ENCODE results near the gene CACNA1H.

Gene CACNA1H

GRCh38 chr16:1143761-1144450 lies 9.0 kb upstream of the CACNA1H start:
- DNase-seq: no peak

- no peak for DNase-seq
Measured at GRCh38 chr16:1144476-1145382, 8.2 kb upstream of the CACNA1H start.

GRCh38 chr16:1145383-1146100 lies 7.4 kb upstream of the CACNA1H start:
- DNase-seq: no peak

GRCh38 chr16:1146409-1146808 lies 6.5 kb upstream of the CACNA1H start:
- DNase-seq: peak; percentile 32

GRCh38 chr16:1147027-1147426 lies 5.9 kb upstream of the CACNA1H start:
- no peak for DNase-seq

- no peak for DNase-seq
Measured at GRCh38 chr16:1149101-1149636, 3.7 kb upstream of the CACNA1H start.

- DNase-seq: peak; percentile 52
Measured at GRCh38 chr16:1150511-1150982, 2.4 kb upstream of the CACNA1H start.

- DNase-seq: no peak
Measured at GRCh38 chr16:1151424-1152122, 1.3 kb upstream of the CACNA1H start.

GRCh38 chr16:1152123-1152638 lies 725 bp upstream of the CACNA1H start:
- peak; percentile 41 for DNase-seq

GRCh38 chr16:1153480-1154160 lies 714 bp downstream of the CACNA1H start:
- no peak for DNase-seq

- no peak for DNase-seq
Measured at GRCh38 chr16:1154291-1154886, 1.5 kb downstream of the CACNA1H start.

GRCh38 chr16:1154887-1155331 lies 2.0 kb downstream of the CACNA1H start:
- no peak for DNase-seq

GRCh38 chr16:1155353-1156054 lies 2.6 kb downstream of the CACNA1H start:
- no peak for DNase-seq

- no peak for DNase-seq
Measured at GRCh38 chr16:1156055-1156982, 3.4 kb downstream of the CACNA1H start.

GRCh38 chr16:1156983-1157638 lies 4.2 kb downstream of the CACNA1H start:
- no peak for DNase-seq

- DNase-seq: no peak
Measured at GRCh38 chr16:1157639-1158455, 4.9 kb downstream of the CACNA1H start.

GRCh38 chr16:1158456-1159324 lies 5.8 kb downstream of the CACNA1H start:
- no peak for DNase-seq

Data from stimulated activated CD4-positive, alpha-beta T cell treated with anti-CD3 and anti-CD28 coated beads, Interleukin-15, amount 100 ng/mL, for 24 hours (primary cell).